NT2/D1 (cell line): ENCODE data around the gene HSD17B3.

Experiments used
- SUZ12 ChIP-seq: IDR thresholded peaks from 2 replicates; pipeline ENCODE4 v1.6.1; 2011; ENCODE audit not compliant: insufficient read length, insufficient read depth; ENCODE audit errors: extremely low read depth
- YY1 ChIP-seq: IDR thresholded peaks from 2 replicates; pipeline ENCODE4 v1.6.1; 2011; ENCODE audit not compliant: insufficient read length, insufficient read depth
- ZNF274 ChIP-seq: IDR thresholded peaks from 2 replicates; pipeline ENCODE4 v1.6.1; 2011; ENCODE audit warnings: mild to moderate bottlenecking, low read depth, low read length

- TF ChIP-seq YY1 (no peak), ZNF274 (no peak), SUZ12 (no peak)
These were observed 52.2 kb downstream of the HSD17B3 start for GRCh38 chr9:96249746-96250145.
